CD14-positive monocyte (primary cell): Measurements from ENCODE around the gene CAMK4. TPM values are rescaled to one million over a fixed set of nuclear protein-coding genes. Genes with fewer than 3 reads are reported as not detected.

ENCODE experiments used
- DNase-seq, 3 donors: peaks; one replicate each; pipeline ENCODE4 v3.0.0-alpha.2; 2011 to 2022
- H2AFZ ChIP-seq: 2 replicates; pipeline ENCODE4 v1.6.0; 2012; ENCODE audit warnings: mild to moderate bottlenecking, low read depth, low read length, inconsistent platforms; ENCODE audit not compliant: insufficient read depth, poor library complexity, severe bottlenecking
- H3K27ac ChIP-seq, 2 donors: 1 replicate in 1 of 2; 2 replicates in 1 of 2; pipeline ENCODE4 v1.5.1; 2012 to 2013; ENCODE audit warnings: low read length in 2 of 2, control low read depth in 1 of 2, inconsistent platforms in 1 of 2, low read depth in 1 of 2, mild to moderate bottlenecking in 1 of 2
- H3K27me3 ChIP-seq, 2 donors: one replicate each; pipeline versions ENCODE4 v1.6.0 to v1.6.1; 2011 to 2013; ENCODE audit warnings: low read length in 2 of 2; ENCODE audit not compliant: control insufficient read depth in 2 of 2, insufficient read depth in 2 of 2
- H3K36me3 ChIP-seq, 2 donors: replicated peaks in 1 of 2; 1 replicate in 1 of 2; 2 replicates in 1 of 2; pipeline versions ENCODE4 v1.5.1 to v1.6.1; 2012 to 2013; ENCODE audit warnings: low read length in 2 of 2, control low read depth in 1 of 2, inconsistent platforms in 1 of 2, mild to moderate bottlenecking in 1 of 2; ENCODE audit not compliant: insufficient read depth in 2 of 2, control insufficient read depth in 1 of 2
- H3K4me1 ChIP-seq, 2 donors: 1 replicate in 1 of 2; 2 replicates in 1 of 2; pipeline versions ENCODE4 v1.5.1 to v1.6.1; 2012 to 2013; ENCODE audit warnings: low read length in 2 of 2, control low read depth in 1 of 2, inconsistent platforms in 1 of 2, mild to moderate bottlenecking in 1 of 2, moderate library complexity in 1 of 2; ENCODE audit not compliant: insufficient read depth in 2 of 2, control insufficient read depth in 1 of 2
- H3K4me2 ChIP-seq: replicated peaks from 2 replicates; pipeline ENCODE3; 2012; ENCODE audit warnings: low read length, moderate library complexity, mild to moderate bottlenecking; ENCODE audit not compliant: poor library complexity, severe bottlenecking; ENCODE audit errors: extremely low read depth
- H3K4me3 ChIP-seq, 3 experiments: fragments of 200-600 bp in 1 of 3; sonication (generic) in 1 of 3; replicated peaks in 1 of 3; 1 replicate in 2 of 3; 2 replicates in 1 of 3; pipeline ENCODE4 v1.5.1; 2011 to 2013; ENCODE audit warnings: low read length in 3 of 3, mild to moderate bottlenecking in 3 of 3, control low read depth in 2 of 3, low read depth in 2 of 3, inconsistent platforms in 1 of 3, moderate library complexity in 1 of 3
- H3K79me2 ChIP-seq: 2 replicates; pipeline ENCODE4 v1.6.0; 2012; ENCODE audit warnings: mild to moderate bottlenecking, control low read depth, inconsistent platforms, low read length, moderate library complexity; ENCODE audit not compliant: insufficient read depth
- H3K9ac ChIP-seq: 2 replicates; pipeline ENCODE4 v1.6.0; 2017; ENCODE audit warnings: low read length, mild to moderate bottlenecking; ENCODE audit not compliant: insufficient read depth, poor library complexity, severe bottlenecking
- H3K9me3 ChIP-seq, 2 donors: replicated peaks in 1 of 2; 1 replicate in 1 of 2; 2 replicates in 1 of 2; pipeline versions ENCODE4 v1.5.1 to v1.6.1; 2012 to 2013; ENCODE audit warnings: low read length in 2 of 2, control low read depth in 1 of 2; ENCODE audit not compliant: control insufficient read depth in 1 of 2, insufficient read depth in 1 of 2
- H4K20me1 ChIP-seq: 2 replicates; pipeline ENCODE4 v1.6.0; 2012; ENCODE audit warnings: mild to moderate bottlenecking, low read length, control low read depth, moderate library complexity; ENCODE audit not compliant: insufficient read depth
- H3K27ac Mint-ChIP-seq, 7 donors: one replicate each; pipeline ENCODE4 v1.8.0; 2020; ENCODE audit warnings: mild to moderate bottlenecking in 7 of 7, mixed read lengths in 7 of 7, moderate library complexity in 6 of 7, inconsistent platforms in 2 of 7
- H3K27me3 Mint-ChIP-seq, 3 donors: one replicate each; pipeline ENCODE4 v1.8.0; 2021 to 2022; ENCODE audit warnings: low read depth in 3 of 3, mild to moderate bottlenecking in 3 of 3, mixed read lengths in 3 of 3, moderate library complexity in 3 of 3, inconsistent platforms in 1 of 3
- H3K36me3 Mint-ChIP-seq, 2 donors: one replicate each; pipeline ENCODE4 v1.8.0; 2020; ENCODE audit warnings: mixed read lengths in 2 of 2, inconsistent platforms in 1 of 2, mild to moderate bottlenecking in 1 of 2
- H3K4me1 Mint-ChIP-seq: one replicate; pipeline ENCODE4 v1.8.0; 2020; ENCODE audit warnings: mild to moderate bottlenecking, mixed read lengths
- H3K4me3 Mint-ChIP-seq, 2 donors: one replicate each; pipeline ENCODE4 v1.8.0; 2020; ENCODE audit warnings: mild to moderate bottlenecking in 2 of 2, mixed read lengths in 2 of 2, moderate library complexity in 1 of 2
- H3K9me3 Mint-ChIP-seq, 7 donors: one replicate each; pipeline ENCODE4 v1.8.0; 2020 to 2022; ENCODE audit warnings: mixed read lengths in 7 of 7, mild to moderate bottlenecking in 6 of 7, moderate library complexity in 6 of 7, inconsistent platforms in 2 of 7
- CTCF ChIP-seq: fragments of 200-600 bp; IDR thresholded peaks from one replicate; pipeline ENCODE4 v1.8.0; 2022; ENCODE audit warnings: antibody characterized with exemption, mild to moderate bottlenecking
- WGBS: methylation state at CpG from one replicate; pipeline ENCODE4 v1.1.5; 2013; ENCODE audit warnings: missing lambda C conversion rate; ENCODE audit not compliant: insufficient coverage; 5-methylcytosine and 5-hydroxymethylcytosine counted together
- intact Hi-C, 2 donors: fragments of 100-400 bp; cut with micrococcal nuclease; formaldehyde crosslinking; loops; one replicate each; pipeline versions ENCODE4 v1.15.0 to v1.15.1; 2023
- polyA plus RNA-seq, 3 donors: library from polyadenylated mRNA; depleted of rRNA in 1 of 3; unstranded in 2 of 3; stranded (reverse) in 1 of 3; fragments of 300-500 nt in 2 of 3; fragments of >200 nt in 1 of 3; fragmentation: Illumina TruSeq in 2 of 3; gene quantifications; 1 replicate in 2 of 3; 2 replicates in 1 of 3; pipeline ENCODE4 v1.2.3, GENCODE V29; 2012 to 2021

Gene CAMK4
- polyA plus RNA-seq, 3 donors = 0.24 to 0.28 TPM; not detected in 1

DNA sequence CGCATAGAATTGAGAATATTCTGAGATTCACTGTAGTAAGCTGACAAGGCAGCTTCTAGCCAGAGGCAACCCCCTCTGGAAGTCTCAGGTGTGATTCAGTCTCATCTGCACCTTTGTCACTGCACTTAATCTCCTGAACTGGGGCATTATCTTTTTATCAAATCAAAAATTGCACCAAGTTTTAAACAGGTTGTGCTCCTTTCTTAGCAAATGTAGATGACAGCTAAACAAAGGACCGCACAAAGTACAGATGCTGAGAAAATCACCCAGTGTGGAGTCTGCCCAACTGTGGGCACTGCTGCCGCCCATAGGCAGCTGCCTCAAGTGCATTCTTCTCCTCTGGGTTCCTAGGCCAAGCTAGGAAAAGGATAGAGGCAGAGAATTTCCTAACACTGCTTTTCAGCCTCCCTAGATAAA is 237.1 kb downstream of the CAMK4 start:
- H3K9me3 Mint-ChIP-seq = peaks cover 0 to 10% (median 1%) of the 10 kb centered on the region in 7 donors

GRCh38 chr5:111461934-111462333 is 237.8 kb downstream of the CAMK4 start:
- TF ChIP-seq CTCF = no peak
- Histone ChIP-seq H2AFZ (no peak overlapping the region), H3K36me3 (no peaks in the 10 kb centered on the region), H3K9me3 (no peaks in the 10 kb centered on the region), H3K4me3 (no peak overlapping the region), H3K27me3 (peaks cover 0 to 2% of the 10 kb centered on the region in 2 donors), H3K27ac (no peak overlapping the region), H3K79me2 (no peaks in the 10 kb centered on the region), H4K20me1 (no peaks in the 10 kb centered on the region), H3K9ac (no peak overlapping the region), H3K4me2 (no peak overlapping the region), H3K4me1 (no peaks in the 10 kb centered on the region)
- intact Hi-C loops = no loop called here
- Mint-ChIP-seq H3K27ac (no peak overlapping the region), H3K4me1 (peaks cover 7% of the 10 kb centered on the region), H3K27me3 (peaks cover 0 to 8% (median 3%) of the 10 kb centered on the region in 3 donors), H3K9me3 (peaks cover 0 to 11% (median 1%) of the 10 kb centered on the region in 7 donors), H3K4me3 (no peak overlapping the region), H3K36me3 (no peaks in the 10 kb centered on the region)
- WGBS = 63% methylated on average over 2 of the region's 2 CpGs
- DNase-seq = no peak

More for the DNA sequence above, 237.1 kb downstream of the CAMK4 start:
- no peaks in the 10 kb centered on the region for H3K9me3 ChIP-seq
- no peak overlapping the region for H3K4me2 ChIP-seq
- no peaks in the 10 kb centered on the region for H3K4me1 ChIP-seq
- no peaks in the 10 kb centered on the region for H3K36me3 Mint-ChIP-seq
- no peak for DNase-seq
- H3K4me3 ChIP-seq = no peak overlapping the region
- no peak overlapping the region for H3K27ac Mint-ChIP-seq
- WGBS = 70% methylated on average over 2 of the region's 3 CpGs
- peaks cover 0 to 2% of the 10 kb centered on the region in 2 donors for H3K27me3 ChIP-seq
- H3K27ac ChIP-seq = no peak overlapping the region
- intact Hi-C loops = no loop called here
- no peak overlapping the region for H2AFZ ChIP-seq
- H3K4me3 Mint-ChIP-seq = no peak overlapping the region
- TF ChIP-seq CTCF = no peak
- no peaks in the 10 kb centered on the region for H3K79me2 ChIP-seq
- H3K27me3 Mint-ChIP-seq = peaks cover 0 to 8% (median 3%) of the 10 kb centered on the region in 3 donors
- H3K9ac ChIP-seq = no peak overlapping the region
- peaks cover 7% of the 10 kb centered on the region for H3K4me1 Mint-ChIP-seq
- H3K36me3 ChIP-seq = no peaks in the 10 kb centered on the region
- H4K20me1 ChIP-seq = no peaks in the 10 kb centered on the region
